ENCODE measurements around the gene SPATS2. TPM values are rescaled to one million over a fixed set of nuclear protein-coding genes. Genes with fewer than 3 reads are reported as not detected.

Gene SPATS2
- total and polyA plus RNA-seq, 2 of the 4 experiments (the other 2 are of a cell fraction) = 50.6 to 63.3 TPM

DNA sequence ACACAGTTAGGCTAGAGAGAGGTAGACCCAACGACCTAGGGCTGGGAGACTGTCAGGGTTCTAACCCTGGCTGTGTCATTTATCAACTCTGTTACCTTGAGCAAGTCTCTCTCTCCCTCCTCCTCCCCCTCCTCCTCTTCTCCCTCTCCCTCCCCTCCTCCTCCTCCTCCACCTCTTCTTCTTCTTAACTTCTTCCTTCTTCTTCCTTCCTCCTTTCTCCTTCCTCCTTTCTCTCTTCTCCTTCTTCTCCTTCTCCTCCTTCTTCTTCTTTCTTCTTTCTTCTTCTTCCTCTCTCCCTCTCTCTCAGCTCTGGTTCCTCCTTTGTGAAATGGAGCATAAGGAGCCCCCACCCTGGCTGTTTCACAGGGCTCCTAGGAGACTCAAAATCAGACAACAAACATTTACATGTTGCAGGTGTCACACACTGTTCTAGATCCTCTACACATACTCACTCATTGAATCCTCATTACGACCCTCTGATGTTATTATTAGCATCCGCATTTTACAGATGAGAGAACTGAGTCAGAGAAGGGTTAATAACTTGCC is 169.3 kb downstream of the SPATS2 start:
- no TSS peak for BruUV-seq (replicated peaks)
- no peak overlapping the region for H2AK5ac ChIP-seq (ENCODE audit: low read depth, low read length)
- H2BK120ac ChIP-seq (ENCODE audit: low read depth, low read length) = no peak overlapping the region
- no peak overlapping the region for H2AFZ ChIP-seq (replicated peaks; ENCODE audit: low read length, poor library complexity)
- no peak overlapping the region for H2BK5ac ChIP-seq (ENCODE audit: low read depth, low read length, poor library complexity, severe bottlenecking)
- H2BK15ac ChIP-seq (ENCODE audit: low read depth, low read length) = no peak overlapping the region
- H3K14ac ChIP-seq (replicated peaks; ENCODE audit: low read depth, low read length) = no peak overlapping the region
- ATAC-seq (ENCODE audit: low read depth) (no peak), DNase-seq (no peak)
- no peak overlapping the region for H4K91ac ChIP-seq (ENCODE audit: insufficient read depth, low read depth, low read length)
- peaks cover 40% of the 10 kb centered on the region for H3K27me3 ChIP-seq (ENCODE audit: control insufficient read depth, insufficient read depth, low read length)
- intact Hi-C loops (cut with micrococcal nuclease) = no loop called here
- no peaks in the 10 kb centered on the region; the same call in 1 of the 2 replicates for H4K20me1 ChIP-seq (ENCODE audit: insufficient read depth, low read length)
- H3K4ac ChIP-seq (ENCODE audit: low read depth, low read length) = no peak overlapping the region
- H2AK9ac ChIP-seq (replicated peaks; ENCODE audit: low read depth, low read length, poor library complexity) = no peak overlapping the region
- 0 out of 2 replicates have a peak, but pooled peaks cover 2% of the 10 kb centered on the region for H3K4me1 ChIP-seq (ENCODE audit: control insufficient read depth, insufficient read depth, low read length)
- no peaks in the 10 kb centered on the region for H3K36me3 ChIP-seq (ENCODE audit: control insufficient read depth, insufficient read depth, low read length)
- H3K79me1 ChIP-seq (ENCODE audit: low read depth in 1 of 2, low read length in 2 of 2) = no peaks in the 10 kb centered on the region
- H3K56ac ChIP-seq (ENCODE audit: extremely low read depth, insufficient read depth, low read length) = no peak overlapping the region
- H3K9me3 ChIP-seq (ENCODE audit: control insufficient read depth, insufficient read depth, low read length) = no peaks in the 10 kb centered on the region
- H3K4me2 ChIP-seq (ENCODE audit: low read depth, low read length) = no peak overlapping the region
- H4K8ac ChIP-seq (ENCODE audit: low read depth in 2 of 2, low read length in 2 of 2) = no peak overlapping the region
- H3K18ac ChIP-seq (ENCODE audit: low read depth, low read length) = no peak overlapping the region
- no peak overlapping the region for H3K23ac ChIP-seq (ENCODE audit: low read depth, low read length)
- H3K4me3 ChIP-seq (ENCODE audit: insufficient read depth, low read depth, low read length) = no peak overlapping the region
- no CpG with 5 or more reads among the region's 3 CpGs for WGBS, 2 experiments (ENCODE audit: extremely low coverage in 2 of 2, insufficient read length in 1 of 2)
- POLR2A ChIA-PET (ENCODE audit: unreplicated experiment) = no interaction called here
- no peaks in the 10 kb centered on the region for H3K9me1 ChIP-seq (ENCODE audit: insufficient read depth, low read length)
- no peak overlapping the region for H3K27ac ChIP-seq (ENCODE audit: insufficient read depth, low read length)
- dilution Hi-C loops (cut with HindIII; ENCODE audit: low sequenced_read_pairs, unreplicated experiment) = no loop called here
- no peak overlapping the region for H4K5ac ChIP-seq (ENCODE audit: low read depth, low read length)
- H3K9ac ChIP-seq (ENCODE audit: low read depth, low read length) = no peak overlapping the region
- in situ Hi-C loops (cut with MboI; ENCODE audit: low sequenced_read_pairs) = no loop called here
- no peak overlapping the region for H2BK20ac ChIP-seq (ENCODE audit: low read depth, low read length)
- TF ChIP-seq MXI1 (IDR thresholded peaks at IDR 0.05; ENCODE audit: borderline replicate concordance, low read depth, low read length) = no peak
- TF ChIP-seq NFE2L2 (IDR thresholded peaks at IDR 0.05; ENCODE audit: low read depth, low read length) = no peak
- no peak for TF ChIP-seq RFX5 (IDR thresholded peaks at IDR 0.05; ENCODE audit: low read depth, low read length)
- TF ChIP-seq, protein P1, sequence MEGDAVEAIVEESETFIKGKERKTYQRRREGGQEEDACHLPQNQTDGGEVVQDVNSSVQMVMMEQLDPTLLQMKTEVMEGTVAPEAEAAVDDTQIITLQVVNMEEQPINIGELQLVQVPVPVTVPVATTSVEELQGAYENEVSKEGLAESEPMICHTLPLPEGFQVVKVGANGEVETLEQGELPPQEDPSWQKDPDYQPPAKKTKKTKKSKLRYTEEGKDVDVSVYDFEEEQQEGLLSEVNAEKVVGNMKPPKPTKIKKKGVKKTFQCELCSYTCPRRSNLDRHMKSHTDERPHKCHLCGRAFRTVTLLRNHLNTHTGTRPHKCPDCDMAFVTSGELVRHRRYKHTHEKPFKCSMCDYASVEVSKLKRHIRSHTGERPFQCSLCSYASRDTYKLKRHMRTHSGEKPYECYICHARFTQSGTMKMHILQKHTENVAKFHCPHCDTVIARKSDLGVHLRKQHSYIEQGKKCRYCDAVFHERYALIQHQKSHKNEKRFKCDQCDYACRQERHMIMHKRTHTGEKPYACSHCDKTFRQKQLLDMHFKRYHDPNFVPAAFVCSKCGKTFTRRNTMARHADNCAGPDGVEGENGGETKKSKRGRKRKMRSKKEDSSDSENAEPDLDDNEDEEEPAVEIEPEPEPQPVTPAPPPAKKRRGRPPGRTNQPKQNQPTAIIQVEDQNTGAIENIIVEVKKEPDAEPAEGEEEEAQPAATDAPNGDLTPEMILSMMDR (conservative IDR thresholded peaks at IDR 0.05; ENCODE audit: low read depth, low read length) = no peak
- TF ChIP-seq RAD21 (IDR thresholded peaks at IDR 0.05; ENCODE audit: low read length) = no peak
- TF ChIP-seq, protein P2, sequence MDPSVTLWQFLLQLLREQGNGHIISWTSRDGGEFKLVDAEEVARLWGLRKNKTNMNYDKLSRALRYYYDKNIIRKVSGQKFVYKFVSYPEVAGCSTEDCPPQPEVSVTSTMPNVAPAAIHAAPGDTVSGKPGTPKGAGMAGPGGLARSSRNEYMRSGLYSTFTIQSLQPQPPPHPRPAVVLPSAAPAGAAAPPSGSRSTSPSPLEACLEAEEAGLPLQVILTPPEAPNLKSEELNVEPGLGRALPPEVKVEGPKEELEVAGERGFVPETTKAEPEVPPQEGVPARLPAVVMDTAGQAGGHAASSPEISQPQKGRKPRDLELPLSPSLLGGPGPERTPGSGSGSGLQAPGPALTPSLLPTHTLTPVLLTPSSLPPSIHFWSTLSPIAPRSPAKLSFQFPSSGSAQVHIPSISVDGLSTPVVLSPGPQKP (IDR thresholded peaks at IDR 0.05; ENCODE audit: borderline replicate concordance, low read depth, low read length) = no peak
- no peak for TF ChIP-seq CEBPB (IDR thresholded peaks at IDR 0.05; ENCODE audit: low read depth, low read length)
- no peak for TF ChIP-seq MAZ (IDR thresholded peaks at IDR 0.05; ENCODE audit: borderline replicate concordance, low read depth, low read length)
- TF ChIP-seq BHLHE40 (IDR thresholded peaks at IDR 0.05; ENCODE audit: low read depth, low read length) = no peak
- no peak for TF ChIP-seq POLR2A (IDR thresholded peaks at IDR 0.05; ENCODE audit: low read depth, low read length)
- TF ChIP-seq FOS (IDR thresholded peaks at IDR 0.05; ENCODE audit: low read depth, low read length) = no peak
- no peak for TF ChIP-seq RCOR1 (IDR thresholded peaks at IDR 0.05; ENCODE audit: insufficient replicate concordance, low read length)
- TF ChIP-seq, protein P3, sequence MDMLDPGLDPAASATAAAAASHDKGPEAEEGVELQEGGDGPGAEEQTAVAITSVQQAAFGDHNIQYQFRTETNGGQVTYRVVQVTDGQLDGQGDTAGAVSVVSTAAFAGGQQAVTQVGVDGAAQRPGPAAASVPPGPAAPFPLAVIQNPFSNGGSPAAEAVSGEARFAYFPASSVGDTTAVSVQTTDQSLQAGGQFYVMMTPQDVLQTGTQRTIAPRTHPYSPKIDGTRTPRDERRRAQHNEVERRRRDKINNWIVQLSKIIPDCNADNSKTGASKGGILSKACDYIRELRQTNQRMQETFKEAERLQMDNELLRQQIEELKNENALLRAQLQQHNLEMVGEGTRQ (IDR thresholded peaks at IDR 0.05; ENCODE audit: low read depth, low read length) = no peak
- TF ChIP-seq SMC3 (IDR thresholded peaks at IDR 0.05; ENCODE audit: low read depth, low read length) = no peak
- TF ChIP-seq MAFK (IDR thresholded peaks at IDR 0.05; ENCODE audit: low read depth, low read length) = no peak
- CTCF ChIA-PET = interaction anchor here (1.3 kb wide), 1 partner anchor 178 kb away, joined by 4 read pairs; no protein-coding TSS in a partner anchor

Data from IMR-90 (cell line).